Sigmoid colon (tissue), 7 donors: ENCODE data around the gene ARVCF. TPM values are rescaled to one million over a fixed set of nuclear protein-coding genes. Genes with fewer than 3 reads are reported as not detected.
A peak's percentile ranks its signal among the peaks of the same experiment; 100 is the strongest.

Experiments used
- DNase-seq: peaks from one replicate; pipeline ENCODE4 v3.0.0-alpha.2; 2019
- H3K27ac ChIP-seq, 4 donors: fragments of 200-600 bp; sonication (generic); one replicate each; pipeline ENCODE4 v1.5.1; 2016 to 2019; ENCODE audit warnings: mild to moderate bottlenecking in 1 of 4
- H3K27me3 ChIP-seq, 3 donors: fragments of 200-600 bp; sonication (generic); one replicate each; pipeline ENCODE4 v1.5.1; 2019; ENCODE audit warnings: mild to moderate bottlenecking in 1 of 3
- H3K36me3 ChIP-seq, 4 donors: fragments of 200-600 bp; sonication (generic); one replicate each; pipeline ENCODE4 v1.5.1; 2016 to 2019
- H3K4me1 ChIP-seq, 4 donors: fragments of 200-600 bp; sonication (generic); one replicate each; pipeline ENCODE4 v1.5.1; 2017 to 2019
- H3K4me3 ChIP-seq, 4 donors: fragments of 200-600 bp; sonication (generic); one replicate each; pipeline ENCODE4 v1.5.1; 2017 to 2019; ENCODE audit warnings: mild to moderate bottlenecking in 2 of 4, moderate library complexity in 1 of 4
- H3K9me3 ChIP-seq, 4 donors: fragments of 200-600 bp in 3 of 4; sonication (generic) in 3 of 4; one replicate each; pipeline versions ENCODE4 v1.5.1 to v1.6.1; 2013 to 2019
- EP300 ChIP-seq, 4 donors: sonication (generic); formaldehyde crosslinking; IDR thresholded peaks; one replicate each; pipeline ENCODE4 v1.6.1; 2017; ENCODE audit warnings: antibody characterized with exemption in 4 of 4
- POLR2A ChIP-seq, 2 donors: fragments of 450-650 bp; IDR thresholded peaks; one replicate each; pipeline ENCODE4 v1.6.1; 2016; ENCODE audit warnings: antibody characterized with exemption in 2 of 2, mild to moderate bottlenecking in 2 of 2, moderate library complexity in 2 of 2
- POLR2AphosphoS5 ChIP-seq, 4 donors: sonication (generic); formaldehyde crosslinking; IDR thresholded peaks; one replicate each; pipeline ENCODE4 v1.6.1; 2017; ENCODE audit warnings: antibody characterized with exemption in 4 of 4
- WGBS, 2 donors: extraction: QIAGEN DNeasy Blood & Tissue Kit; methylation state at CpG; one replicate each; pipeline ENCODE4 v1.1.7; 2013; 5-methylcytosine and 5-hydroxymethylcytosine counted together
- intact Hi-C: fragments of 100-400 bp; cut with DNase I; formaldehyde crosslinking; loops from one replicate; pipeline ENCODE4 v1.15.1; 2023
- polyA plus RNA-seq, 3 donors: library from polyadenylated mRNA; stranded (reverse); fragments of 200-250 nt; gene quantifications; one replicate each; pipeline ENCODE4 v1.2.3, GENCODE V29; 2013
- total RNA-seq, 4 donors: library from RNA; depleted of rRNA; stranded (reverse); fragments of >200 nt; gene quantifications; one replicate each; pipeline ENCODE4 v1.1.0, GENCODE V29; 2016
- TF ChIP-seq, protein P1 (sequence below), 4 experiments: fragments of 450-650 bp in 3 of 4; fragments of 200-600 bp in 1 of 4; IDR thresholded peaks; one replicate each; pipeline ENCODE4 v1.5.1; 2016 to 2019; ENCODE audit warnings: antibody characterized with exemption in 4 of 4, mild to moderate bottlenecking in 3 of 4, moderate library complexity in 2 of 4
- donor health status: healthy with polysubstance abuse.
- donor health status: Bipolar disorder and iron deficiency.
- donor health status: healthy.

Gene ARVCF
- total and polyA plus RNA-seq, 7 donors: 3.9 to 33.8 (median 14.6) TPM

- DNase-seq: peak; percentile 88
- WGBS, 2 donors: 24 to 47% methylated on average over 30 of the region's 30 CpGs
- H3K27ac ChIP-seq: peak overlapping the region; percentile 55 to 69 (median 68)
- intact Hi-C loops: loop anchor here (10.0 kb wide), 1 partner anchor 156 kb away; the partner anchor contains the start of genes RANBP1 and TRMT2A
- H3K36me3 ChIP-seq: peaks cover 0 to 9% (median 2%) of the 10 kb centered on the region in 4 donors
- no peaks in the 10 kb centered on the region for H3K9me3 ChIP-seq
- H3K4me1 ChIP-seq: peaks cover 0 to 51% (median 38%) of the 10 kb centered on the region in 4 donors
- peak overlapping the region in 3 of 4 donors; percentile 4 to 40 (median 30) for H3K4me3 ChIP-seq
- no peaks in the 10 kb centered on the region for H3K27me3 ChIP-seq
- TF ChIP-seq POLR2AphosphoS5 (IDR thresholded peaks at IDR 0.05) (peak in 1 of 4 donors; percentile 6), EP300 (IDR thresholded peaks at IDR 0.05) (no peak)
Measured at GRCh38 chr22:19959043-19959586, 57.5 kb downstream of the ARVCF start.

DNA sequence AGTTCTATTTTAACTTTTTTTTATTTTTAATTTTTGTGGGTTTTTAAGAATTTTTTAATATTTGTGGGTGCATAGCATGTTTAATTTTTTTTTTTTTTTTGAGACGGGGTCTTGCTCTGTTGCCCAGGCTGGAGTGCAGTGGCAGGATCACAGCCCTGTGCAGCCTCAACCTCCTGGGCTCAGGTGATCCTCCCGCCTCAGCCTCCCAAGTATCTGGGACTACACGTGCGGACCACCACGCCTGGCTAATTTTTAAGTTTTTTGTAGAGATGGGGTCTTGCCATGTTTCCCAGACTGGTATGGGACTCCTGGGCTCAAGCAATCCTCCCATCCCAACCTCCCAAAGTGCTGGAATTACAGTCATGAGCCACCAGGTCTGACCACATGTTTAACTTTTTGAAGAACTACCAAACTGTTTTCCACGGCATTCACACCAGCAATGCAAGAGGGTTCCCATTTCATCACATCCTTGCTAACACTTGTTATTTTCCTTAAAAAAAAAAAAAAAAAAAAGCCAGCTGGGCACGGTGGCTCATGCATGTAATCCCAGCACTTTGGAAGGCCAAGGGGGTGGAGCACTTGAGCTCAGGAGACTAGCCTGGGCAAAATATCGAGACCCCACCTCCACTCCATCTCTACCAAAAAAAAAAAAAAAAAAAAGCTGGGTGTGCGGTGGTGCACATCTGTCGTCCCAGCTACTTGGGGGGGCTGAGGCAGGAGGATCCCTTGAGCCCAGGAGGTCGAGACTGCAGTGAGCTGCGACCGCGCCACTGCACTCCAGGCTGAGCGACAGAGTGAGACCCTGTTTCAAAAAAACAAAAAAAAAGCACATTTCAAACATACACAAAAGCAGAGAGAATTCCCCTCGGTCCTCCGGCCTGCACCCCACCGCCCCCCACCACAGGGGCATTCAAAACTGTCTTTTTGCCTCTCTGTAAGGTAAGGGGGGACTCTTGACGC is 58.3 kb downstream of the ARVCF start:
- peak overlapping the region in 1 of 4 donors; percentile 30 for H3K4me3 ChIP-seq
- TF ChIP-seq, protein P1, sequence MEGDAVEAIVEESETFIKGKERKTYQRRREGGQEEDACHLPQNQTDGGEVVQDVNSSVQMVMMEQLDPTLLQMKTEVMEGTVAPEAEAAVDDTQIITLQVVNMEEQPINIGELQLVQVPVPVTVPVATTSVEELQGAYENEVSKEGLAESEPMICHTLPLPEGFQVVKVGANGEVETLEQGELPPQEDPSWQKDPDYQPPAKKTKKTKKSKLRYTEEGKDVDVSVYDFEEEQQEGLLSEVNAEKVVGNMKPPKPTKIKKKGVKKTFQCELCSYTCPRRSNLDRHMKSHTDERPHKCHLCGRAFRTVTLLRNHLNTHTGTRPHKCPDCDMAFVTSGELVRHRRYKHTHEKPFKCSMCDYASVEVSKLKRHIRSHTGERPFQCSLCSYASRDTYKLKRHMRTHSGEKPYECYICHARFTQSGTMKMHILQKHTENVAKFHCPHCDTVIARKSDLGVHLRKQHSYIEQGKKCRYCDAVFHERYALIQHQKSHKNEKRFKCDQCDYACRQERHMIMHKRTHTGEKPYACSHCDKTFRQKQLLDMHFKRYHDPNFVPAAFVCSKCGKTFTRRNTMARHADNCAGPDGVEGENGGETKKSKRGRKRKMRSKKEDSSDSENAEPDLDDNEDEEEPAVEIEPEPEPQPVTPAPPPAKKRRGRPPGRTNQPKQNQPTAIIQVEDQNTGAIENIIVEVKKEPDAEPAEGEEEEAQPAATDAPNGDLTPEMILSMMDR (IDR thresholded peaks at IDR 0.05): no peak
- TF ChIP-seq POLR2AphosphoS5 (IDR thresholded peaks at IDR 0.05) (no peak), EP300 (IDR thresholded peaks at IDR 0.05) (no peak), POLR2A (IDR thresholded peaks at IDR 0.05) (no peak)
- peaks cover 0 to 2% (median 0%) of the 10 kb centered on the region in 4 donors for H3K36me3 ChIP-seq
- peaks cover 0 to 58% (median 43%) of the 10 kb centered on the region in 4 donors for H3K4me1 ChIP-seq
- no peaks in the 10 kb centered on the region for H3K9me3 ChIP-seq
- intact Hi-C loops: loop anchor here (10.0 kb wide), 1 partner anchor 156 kb away; the partner anchor contains the start of genes RANBP1 and TRMT2A
- peak; percentile 75 for DNase-seq
- peak overlapping the region; percentile 55 to 69 (median 68) for H3K27ac ChIP-seq
- H3K27me3 ChIP-seq: no peaks in the 10 kb centered on the region
- WGBS, 2 donors: 81 to 85% methylated on average over 19 of the region's 19 CpGs

- no peak overlapping the region for H3K27ac ChIP-seq
- H3K36me3 ChIP-seq: no peaks in the 10 kb centered on the region
- peak; percentile 66 for DNase-seq
- H3K9me3 ChIP-seq: no peaks in the 10 kb centered on the region
- 90 to 93% methylated on average over 9 of the region's 9 CpGs for WGBS, 2 donors
- intact Hi-C loops: loop anchor here (10.0 kb wide), 1 partner anchor 157 kb away; the partner anchor contains the start of genes RANBP1 and TRMT2A
- peaks cover 0 to 56% (median 43%) of the 10 kb centered on the region in 4 donors for H3K4me1 ChIP-seq
- no peak overlapping the region for H3K4me3 ChIP-seq
- TF ChIP-seq POLR2AphosphoS5 (IDR thresholded peaks at IDR 0.05): peak in 1 of 4 donors; percentile 14
- no peak for TF ChIP-seq EP300 (IDR thresholded peaks at IDR 0.05)
- TF ChIP-seq, protein P1 (IDR thresholded peaks at IDR 0.05): no peak
- TF ChIP-seq POLR2A (IDR thresholded peaks at IDR 0.05): no peak
- no peaks in the 10 kb centered on the region for H3K27me3 ChIP-seq
Measured at GRCh38 chr22:19957445-19957844, 59.2 kb downstream of the ARVCF start.

DNA sequence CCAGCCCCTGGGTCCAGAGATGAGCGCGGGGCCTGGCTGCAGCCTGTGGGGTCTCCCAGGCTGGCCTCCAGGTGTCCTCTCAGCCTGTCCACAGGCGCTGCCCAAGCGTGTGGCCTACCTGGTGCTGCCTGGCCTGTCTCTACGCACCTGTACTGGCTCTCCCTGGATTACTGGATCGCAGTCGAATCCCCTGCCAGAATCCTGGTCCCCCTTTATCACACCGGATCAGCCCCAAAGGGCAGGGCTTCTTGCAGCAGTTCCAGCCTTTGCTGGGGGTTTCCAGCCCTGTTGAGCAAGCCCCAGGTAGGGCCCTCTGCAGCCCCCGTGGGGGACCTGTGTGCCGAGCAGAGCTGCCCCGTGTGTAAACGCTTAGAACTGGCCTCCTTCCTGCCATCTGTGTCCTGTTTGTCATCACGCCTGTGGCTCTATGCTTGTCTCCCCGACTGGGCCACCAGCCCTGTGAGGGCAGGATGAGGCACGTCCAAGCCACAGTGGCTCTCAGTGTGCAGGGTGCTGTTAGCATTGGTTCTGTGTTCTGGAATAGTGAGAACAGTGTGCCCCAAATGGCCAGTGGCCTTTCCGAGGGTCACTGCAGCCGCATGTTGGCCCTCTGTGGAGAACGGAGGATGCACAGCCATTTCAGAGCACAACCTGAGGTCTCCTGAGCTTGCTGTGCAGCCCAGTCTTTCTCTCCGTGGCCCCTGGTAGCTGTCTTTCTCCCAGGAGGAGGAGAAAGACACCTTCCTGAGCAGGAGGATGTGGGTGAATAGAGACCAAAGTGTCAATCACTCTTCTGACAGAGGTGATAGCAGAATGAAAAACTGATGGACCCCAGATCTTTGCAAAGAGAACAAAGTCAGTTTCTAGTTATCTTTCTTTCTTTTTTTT is 61.1 kb downstream of the ARVCF start:
- Histone ChIP-seq H3K36me3 (no peaks in the 10 kb centered on the region), H3K27ac (peak overlapping the region in 3 of 4 donors; percentile 14 to 83 (median 14)), H3K4me1 (peaks cover 0 to 55% (median 40%) of the 10 kb centered on the region in 4 donors), H3K9me3 (no peaks in the 10 kb centered on the region), H3K4me3 (no peak overlapping the region), H3K27me3 (no peaks in the 10 kb centered on the region)
- intact Hi-C loops: loop anchor here (10.0 kb wide), 1 partner anchor 159 kb away; the partner anchor contains the start of genes RANBP1 and TRMT2A
- no peak for TF ChIP-seq POLR2A (IDR thresholded peaks at IDR 0.05)
- no peak for TF ChIP-seq POLR2AphosphoS5 (IDR thresholded peaks at IDR 0.05)
- TF ChIP-seq, protein P1 (IDR thresholded peaks at IDR 0.05): no peak
- no peak for TF ChIP-seq EP300 (IDR thresholded peaks at IDR 0.05)
- WGBS, 2 donors: 68 to 85% methylated on average over 19 of the region's 19 CpGs
- DNase-seq: peak; percentile 61
